CD14-positive monocyte (primary cell): Measurements from ENCODE around the gene NANP. TPM values are rescaled to one million over a fixed set of nuclear protein-coding genes. Genes with fewer than 3 reads are reported as not detected.
"Not testable (repeated sequence)": the region's sequence is repeated elsewhere in the genome, so short reads cannot be mapped to it uniquely, and the experiment has no call there.

Source experiments
- DNase-seq, 3 donors: peaks; one replicate each; pipeline ENCODE4 v3.0.0-alpha.2; 2011 to 2022
- H2AFZ ChIP-seq: 2 replicates; pipeline ENCODE4 v1.6.0; 2012; ENCODE audit warnings: mild to moderate bottlenecking, low read depth, low read length, inconsistent platforms; ENCODE audit not compliant: insufficient read depth, poor library complexity, severe bottlenecking
- H3K27ac ChIP-seq, 2 donors: 1 replicate in 1 of 2; 2 replicates in 1 of 2; pipeline ENCODE4 v1.5.1; 2012 to 2013; ENCODE audit warnings: low read length in 2 of 2, control low read depth in 1 of 2, inconsistent platforms in 1 of 2, low read depth in 1 of 2, mild to moderate bottlenecking in 1 of 2
- H3K27me3 ChIP-seq, 2 donors: one replicate each; pipeline versions ENCODE4 v1.6.0 to v1.6.1; 2011 to 2013; ENCODE audit warnings: low read length in 2 of 2; ENCODE audit not compliant: control insufficient read depth in 2 of 2, insufficient read depth in 2 of 2
- H3K36me3 ChIP-seq, 2 donors: replicated peaks in 1 of 2; 1 replicate in 1 of 2; 2 replicates in 1 of 2; pipeline versions ENCODE4 v1.5.1 to v1.6.1; 2012 to 2013; ENCODE audit warnings: low read length in 2 of 2, control low read depth in 1 of 2, inconsistent platforms in 1 of 2, mild to moderate bottlenecking in 1 of 2; ENCODE audit not compliant: insufficient read depth in 2 of 2, control insufficient read depth in 1 of 2
- H3K4me1 ChIP-seq, 2 donors: 1 replicate in 1 of 2; 2 replicates in 1 of 2; pipeline versions ENCODE4 v1.5.1 to v1.6.1; 2012 to 2013; ENCODE audit warnings: low read length in 2 of 2, control low read depth in 1 of 2, inconsistent platforms in 1 of 2, mild to moderate bottlenecking in 1 of 2, moderate library complexity in 1 of 2; ENCODE audit not compliant: insufficient read depth in 2 of 2, control insufficient read depth in 1 of 2
- H3K4me2 ChIP-seq: replicated peaks from 2 replicates; pipeline ENCODE3; 2012; ENCODE audit warnings: low read length, moderate library complexity, mild to moderate bottlenecking; ENCODE audit not compliant: poor library complexity, severe bottlenecking; ENCODE audit errors: extremely low read depth
- H3K4me3 ChIP-seq, 3 experiments: fragments of 200-600 bp in 1 of 3; sonication (generic) in 1 of 3; replicated peaks in 1 of 3; 1 replicate in 2 of 3; 2 replicates in 1 of 3; pipeline ENCODE4 v1.5.1; 2011 to 2013; ENCODE audit warnings: low read length in 3 of 3, mild to moderate bottlenecking in 3 of 3, control low read depth in 2 of 3, low read depth in 2 of 3, inconsistent platforms in 1 of 3, moderate library complexity in 1 of 3
- H3K79me2 ChIP-seq: 2 replicates; pipeline ENCODE4 v1.6.0; 2012; ENCODE audit warnings: mild to moderate bottlenecking, control low read depth, inconsistent platforms, low read length, moderate library complexity; ENCODE audit not compliant: insufficient read depth
- H3K9ac ChIP-seq: 2 replicates; pipeline ENCODE4 v1.6.0; 2017; ENCODE audit warnings: low read length, mild to moderate bottlenecking; ENCODE audit not compliant: insufficient read depth, poor library complexity, severe bottlenecking
- H3K9me3 ChIP-seq, 2 donors: replicated peaks in 1 of 2; 1 replicate in 1 of 2; 2 replicates in 1 of 2; pipeline versions ENCODE4 v1.5.1 to v1.6.1; 2012 to 2013; ENCODE audit warnings: low read length in 2 of 2, control low read depth in 1 of 2; ENCODE audit not compliant: control insufficient read depth in 1 of 2, insufficient read depth in 1 of 2
- H4K20me1 ChIP-seq: 2 replicates; pipeline ENCODE4 v1.6.0; 2012; ENCODE audit warnings: mild to moderate bottlenecking, low read length, control low read depth, moderate library complexity; ENCODE audit not compliant: insufficient read depth
- H3K27ac Mint-ChIP-seq, 7 donors: one replicate each; pipeline ENCODE4 v1.8.0; 2020; ENCODE audit warnings: mild to moderate bottlenecking in 7 of 7, mixed read lengths in 7 of 7, moderate library complexity in 6 of 7, inconsistent platforms in 2 of 7
- H3K27me3 Mint-ChIP-seq, 3 donors: one replicate each; pipeline ENCODE4 v1.8.0; 2021 to 2022; ENCODE audit warnings: low read depth in 3 of 3, mild to moderate bottlenecking in 3 of 3, mixed read lengths in 3 of 3, moderate library complexity in 3 of 3, inconsistent platforms in 1 of 3
- H3K36me3 Mint-ChIP-seq, 2 donors: one replicate each; pipeline ENCODE4 v1.8.0; 2020; ENCODE audit warnings: mixed read lengths in 2 of 2, inconsistent platforms in 1 of 2, mild to moderate bottlenecking in 1 of 2
- H3K4me1 Mint-ChIP-seq: one replicate; pipeline ENCODE4 v1.8.0; 2020; ENCODE audit warnings: mild to moderate bottlenecking, mixed read lengths
- H3K4me3 Mint-ChIP-seq, 2 donors: one replicate each; pipeline ENCODE4 v1.8.0; 2020; ENCODE audit warnings: mild to moderate bottlenecking in 2 of 2, mixed read lengths in 2 of 2, moderate library complexity in 1 of 2
- H3K9me3 Mint-ChIP-seq, 7 donors: one replicate each; pipeline ENCODE4 v1.8.0; 2020 to 2022; ENCODE audit warnings: mixed read lengths in 7 of 7, mild to moderate bottlenecking in 6 of 7, moderate library complexity in 6 of 7, inconsistent platforms in 2 of 7
- CTCF ChIP-seq: fragments of 200-600 bp; IDR thresholded peaks from one replicate; pipeline ENCODE4 v1.8.0; 2022; ENCODE audit warnings: antibody characterized with exemption, mild to moderate bottlenecking
- WGBS: methylation state at CpG from one replicate; pipeline ENCODE4 v1.1.5; 2013; ENCODE audit warnings: missing lambda C conversion rate; ENCODE audit not compliant: insufficient coverage; 5-methylcytosine and 5-hydroxymethylcytosine counted together
- intact Hi-C, 2 donors: fragments of 100-400 bp; cut with micrococcal nuclease; formaldehyde crosslinking; loops; one replicate each; pipeline versions ENCODE4 v1.15.0 to v1.15.1; 2023
- polyA plus RNA-seq, 3 donors: library from polyadenylated mRNA; depleted of rRNA in 1 of 3; unstranded in 2 of 3; stranded (reverse) in 1 of 3; fragments of 300-500 nt in 2 of 3; fragments of >200 nt in 1 of 3; fragmentation: Illumina TruSeq in 2 of 3; gene quantifications; 1 replicate in 2 of 3; 2 replicates in 1 of 3; pipeline ENCODE4 v1.2.3, GENCODE V29; 2012 to 2021

NANP gene
- polyA plus RNA-seq, 3 donors: 1.7 to 2.6 (median 2.2) TPM

GRCh38 chr20:25586877-25587276, 36.9 kb downstream of the NANP start:
- peaks cover 4 to 39% of the 10 kb centered on the region in 2 donors for H3K27me3 ChIP-seq
- no peak overlapping the region for H3K27ac ChIP-seq
- no peaks in the 10 kb centered on the region for H3K79me2 ChIP-seq
- Mint-ChIP-seq H3K4me1 (peaks cover 5% of the 10 kb centered on the region), H3K36me3 (peaks cover 0 to 4% of the 10 kb centered on the region in 2 donors), H3K27ac (no peak overlapping the region), H3K4me3 (peak overlapping the region in 1 of 2 donors; percentile 21), H3K9me3 (peaks cover 0 to 19% (median 11%) of the 10 kb centered on the region in 7 donors), H3K27me3 (peaks cover 49 to 70% (median 55%) of the 10 kb centered on the region in 3 donors)
- H4K20me1 ChIP-seq: no peaks in the 10 kb centered on the region
- no peak overlapping the region for H3K4me2 ChIP-seq
- H2AFZ ChIP-seq: no peak overlapping the region
- TF ChIP-seq CTCF: no peak
- intact Hi-C loops: no loop called here
- WGBS: 91% methylated on average over 7 of the region's 11 CpGs
- peaks cover 0 to 8% of the 10 kb centered on the region in 2 donors for H3K9me3 ChIP-seq
- no peak for DNase-seq
- H3K4me1 ChIP-seq: peaks cover 0 to 10% of the 10 kb centered on the region in 2 donors
- H3K4me3 ChIP-seq: no peak overlapping the region
- no peak overlapping the region for H3K9ac ChIP-seq
- H3K36me3 ChIP-seq: no peaks in the 10 kb centered on the region

GRCh38 chr20:25584905-25585704, 38.7 kb downstream of the NANP start, which contains the start of gene NINL:
NINL (minus strand) TSS chr20:25585531; CDS start chr20:25526587, 58,944 bp downstream.
- Mint-ChIP-seq H3K4me3 (peak within 1 kb of the TSS; percentile 34 to 89), H3K4me1 (peaks cover 5% of the 10 kb centered on the region), H3K27ac (no peak within 1 kb of the TSS), H3K36me3 (peaks cover 0 to 4% of the 10 kb centered on the region in 2 donors), H3K9me3 (peaks cover 0 to 19% (median 11%) of the 10 kb centered on the region in 7 donors), H3K27me3 (peaks cover 49 to 78% (median 65%) of the 10 kb centered on the region in 3 donors)
- Histone ChIP-seq H4K20me1 (no peaks in the 10 kb centered on the region), H3K4me2 (peak within 1 kb of the TSS; percentile 63), H3K79me2 (no peaks in the 10 kb centered on the region), H3K9me3 (peaks cover 0 to 8% of the 10 kb centered on the region in 2 donors), H3K9ac (peak within 1 kb of the TSS; percentile 32), H3K4me3 (peak within 1 kb of the TSS in 1 of 3 experiments; percentile 56), H3K36me3 (no peaks in the 10 kb centered on the region), H2AFZ (peak within 1 kb of the TSS; percentile 46), H3K27me3 (peaks cover 4 to 39% of the 10 kb centered on the region in 2 donors), H3K4me1 (peaks cover 0 to 10% of the 10 kb centered on the region in 2 donors), H3K27ac (no peak within 1 kb of the TSS)
- intact Hi-C loops: no loop called here
- no peak for TF ChIP-seq CTCF
- WGBS: 3% methylated on average over 107 of the region's 108 CpGs
- no peak for DNase-seq

- Histone ChIP-seq H3K4me1 (peaks cover 0 to 10% of the 10 kb centered on the region in 2 donors), H3K27me3 (peaks cover 4 to 39% of the 10 kb centered on the region in 2 donors)
- H3K4me2 ChIP-seq, H3K36me3 Mint-ChIP-seq, H3K4me3 ChIP-seq, H4K20me1 ChIP-seq, H3K36me3 ChIP-seq, H3K79me2 ChIP-seq, H3K4me1 Mint-ChIP-seq, H3K27ac ChIP-seq, DNase-seq, H2AFZ ChIP-seq, H3K9me3 ChIP-seq, H3K27ac Mint-ChIP-seq, intact Hi-C loops, H3K9ac ChIP-seq: not testable (repeated sequence)
- peak overlapping the region in 1 of 2 donors; percentile 84 for H3K4me3 Mint-ChIP-seq
- WGBS: no CpG with 5 or more reads among the region's 7 CpGs
- H3K9me3 Mint-ChIP-seq: peaks cover 0 to 18% (median 11%) of the 10 kb centered on the region in 7 donors
- peaks cover 46 to 75% (median 62%) of the 10 kb centered on the region in 3 donors for H3K27me3 Mint-ChIP-seq
These were observed 40.2 kb downstream of the NANP start for GRCh38 chr20:25583607-25584006.
